ENCODE data around the gene NRBP1. TPM values are rescaled to one million over a fixed set of nuclear protein-coding genes. Genes with fewer than 3 reads are reported as not detected.
A peak's percentile ranks its signal among the peaks of the same experiment; 100 is the strongest.

Gene NRBP1
- 106 TPM for polyA plus RNA-seq (2012; ENCODE audit: insufficient read depth, insufficient read length, low read depth)

DNA sequence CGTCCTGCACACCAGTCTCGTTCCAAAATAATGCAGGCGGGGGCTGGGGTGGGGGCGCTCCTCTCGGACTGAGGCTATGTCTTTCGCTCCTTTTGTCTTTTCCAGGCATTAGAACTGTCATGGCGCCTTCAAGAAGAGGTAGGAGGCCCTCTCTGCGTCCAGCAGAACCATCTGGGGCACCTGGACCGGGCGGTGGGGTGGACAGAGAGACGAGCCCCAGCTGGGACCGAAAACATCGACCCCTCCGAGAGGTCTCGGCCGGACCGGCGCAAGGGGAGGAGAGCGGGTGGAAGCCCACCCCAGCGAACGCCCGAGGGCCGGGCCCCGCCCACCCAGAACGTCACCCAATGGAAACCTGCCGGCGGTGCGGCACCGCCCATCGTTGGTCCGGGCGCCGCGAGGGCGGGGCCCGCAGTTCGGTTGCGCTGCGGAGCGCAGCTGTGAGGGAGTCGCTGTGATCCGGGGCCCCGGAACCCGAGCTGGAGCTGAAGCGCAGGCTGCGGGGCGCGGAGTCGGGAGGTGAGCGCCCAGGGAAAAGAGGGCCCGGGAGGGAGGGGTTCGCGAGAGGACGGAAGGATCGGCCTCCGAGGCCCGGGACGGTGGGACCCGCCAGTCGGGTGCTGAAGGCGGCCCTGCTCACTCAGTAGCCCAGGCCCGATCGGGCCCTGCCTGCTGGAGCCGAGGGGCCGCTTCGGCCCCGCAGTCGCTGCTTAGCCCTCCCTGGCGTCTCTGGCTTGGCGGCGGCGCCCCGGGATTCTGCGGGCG, at the start of gene NRBP1:
TSS of gene NRBP1 (plus strand) at position 419 of the 765 bp plus-strand sequence. CDS start 4,643 bp downstream, outside the sequence.
- Histone ChIP-seq H3K4me3 (ENCODE audit: low read depth, low read length) (peak within 1 kb of the TSS; percentile 92), H3K4me1 (no peaks in the 10 kb centered on the region), H3K27me3 (no peaks in the 10 kb centered on the region), H3K9me3 (no peaks in the 10 kb centered on the region), H3K36me3 (peaks cover 3% of the 10 kb centered on the region; the same call in 1 of the 2 replicates)
- peak; percentile 98 for DNase-seq
- TF ChIP-seq, protein P1, sequence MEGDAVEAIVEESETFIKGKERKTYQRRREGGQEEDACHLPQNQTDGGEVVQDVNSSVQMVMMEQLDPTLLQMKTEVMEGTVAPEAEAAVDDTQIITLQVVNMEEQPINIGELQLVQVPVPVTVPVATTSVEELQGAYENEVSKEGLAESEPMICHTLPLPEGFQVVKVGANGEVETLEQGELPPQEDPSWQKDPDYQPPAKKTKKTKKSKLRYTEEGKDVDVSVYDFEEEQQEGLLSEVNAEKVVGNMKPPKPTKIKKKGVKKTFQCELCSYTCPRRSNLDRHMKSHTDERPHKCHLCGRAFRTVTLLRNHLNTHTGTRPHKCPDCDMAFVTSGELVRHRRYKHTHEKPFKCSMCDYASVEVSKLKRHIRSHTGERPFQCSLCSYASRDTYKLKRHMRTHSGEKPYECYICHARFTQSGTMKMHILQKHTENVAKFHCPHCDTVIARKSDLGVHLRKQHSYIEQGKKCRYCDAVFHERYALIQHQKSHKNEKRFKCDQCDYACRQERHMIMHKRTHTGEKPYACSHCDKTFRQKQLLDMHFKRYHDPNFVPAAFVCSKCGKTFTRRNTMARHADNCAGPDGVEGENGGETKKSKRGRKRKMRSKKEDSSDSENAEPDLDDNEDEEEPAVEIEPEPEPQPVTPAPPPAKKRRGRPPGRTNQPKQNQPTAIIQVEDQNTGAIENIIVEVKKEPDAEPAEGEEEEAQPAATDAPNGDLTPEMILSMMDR (IDR thresholded peaks at IDR 0.05; ENCODE audit: low read depth, low read length) = peak; percentile 11; the same call in 1 of the 2 replicates

DNA sequence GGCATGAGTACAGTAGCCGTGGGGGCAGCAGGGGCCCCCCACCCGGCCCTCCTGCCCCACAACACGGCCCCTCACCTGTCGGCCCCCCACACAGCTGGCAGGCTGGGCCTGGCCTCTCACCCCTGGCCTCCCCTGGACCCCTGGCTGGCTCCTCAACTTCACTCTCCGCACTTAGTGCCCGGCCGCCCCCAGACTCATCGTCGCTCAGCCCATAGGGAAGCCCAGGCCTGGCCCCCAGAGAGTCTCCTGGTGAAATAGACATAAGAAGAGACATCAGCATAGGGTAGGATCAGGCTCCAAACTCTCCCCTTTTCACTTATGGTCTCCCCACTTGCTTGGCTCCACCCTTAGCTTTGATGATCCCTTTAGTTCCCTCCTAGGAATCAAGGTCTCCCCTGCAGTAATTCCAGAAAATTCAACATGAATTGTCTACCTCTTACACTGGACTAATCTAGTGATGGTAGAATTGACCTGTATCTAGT, 49.6 kb upstream of the NRBP1 start:
- peaks cover 65% of the 10 kb centered on the region for H3K36me3 ChIP-seq
- TF ChIP-seq, protein P1 (IDR thresholded peaks at IDR 0.05; ENCODE audit: low read depth, low read length) = no peak
- DNase-seq = no peak

GRCh38 chr2:27379383-27379835, 49.0 kb upstream of the NRBP1 start:
- TF ChIP-seq, protein P1 (IDR thresholded peaks at IDR 0.05; ENCODE audit: low read depth, low read length) = no peak
- no peaks in the 10 kb centered on the region for H3K27me3 ChIP-seq
- peak overlapping the region; percentile 92 for H3K4me3 ChIP-seq (ENCODE audit: low read depth, low read length)
- DNase-seq = no peak
- no peaks in the 10 kb centered on the region for H3K9me3 ChIP-seq
- no peaks in the 10 kb centered on the region for H3K4me1 ChIP-seq
- peaks cover 67% of the 10 kb centered on the region for H3K36me3 ChIP-seq

More for the DNA sequence above, 49.6 kb upstream of the NRBP1 start:
- H3K4me1 ChIP-seq = no peaks in the 10 kb centered on the region
- peak overlapping the region; percentile 92 for H3K4me3 ChIP-seq (ENCODE audit: low read depth, low read length)
- H3K27me3 ChIP-seq = no peaks in the 10 kb centered on the region
- H3K9me3 ChIP-seq = no peaks in the 10 kb centered on the region

GRCh38 chr2:27379836-27380625, 48.4 kb upstream of the NRBP1 start:
- Histone ChIP-seq H3K36me3 (peaks cover 70% of the 10 kb centered on the region), H3K27me3 (no peaks in the 10 kb centered on the region), H3K4me1 (no peaks in the 10 kb centered on the region), H3K9me3 (no peaks in the 10 kb centered on the region), H3K4me3 (ENCODE audit: low read depth, low read length) (peak overlapping the region; percentile 92)
- no peak for DNase-seq
- TF ChIP-seq, protein P1 (IDR thresholded peaks at IDR 0.05; ENCODE audit: low read depth, low read length) = no peak

DNA sequence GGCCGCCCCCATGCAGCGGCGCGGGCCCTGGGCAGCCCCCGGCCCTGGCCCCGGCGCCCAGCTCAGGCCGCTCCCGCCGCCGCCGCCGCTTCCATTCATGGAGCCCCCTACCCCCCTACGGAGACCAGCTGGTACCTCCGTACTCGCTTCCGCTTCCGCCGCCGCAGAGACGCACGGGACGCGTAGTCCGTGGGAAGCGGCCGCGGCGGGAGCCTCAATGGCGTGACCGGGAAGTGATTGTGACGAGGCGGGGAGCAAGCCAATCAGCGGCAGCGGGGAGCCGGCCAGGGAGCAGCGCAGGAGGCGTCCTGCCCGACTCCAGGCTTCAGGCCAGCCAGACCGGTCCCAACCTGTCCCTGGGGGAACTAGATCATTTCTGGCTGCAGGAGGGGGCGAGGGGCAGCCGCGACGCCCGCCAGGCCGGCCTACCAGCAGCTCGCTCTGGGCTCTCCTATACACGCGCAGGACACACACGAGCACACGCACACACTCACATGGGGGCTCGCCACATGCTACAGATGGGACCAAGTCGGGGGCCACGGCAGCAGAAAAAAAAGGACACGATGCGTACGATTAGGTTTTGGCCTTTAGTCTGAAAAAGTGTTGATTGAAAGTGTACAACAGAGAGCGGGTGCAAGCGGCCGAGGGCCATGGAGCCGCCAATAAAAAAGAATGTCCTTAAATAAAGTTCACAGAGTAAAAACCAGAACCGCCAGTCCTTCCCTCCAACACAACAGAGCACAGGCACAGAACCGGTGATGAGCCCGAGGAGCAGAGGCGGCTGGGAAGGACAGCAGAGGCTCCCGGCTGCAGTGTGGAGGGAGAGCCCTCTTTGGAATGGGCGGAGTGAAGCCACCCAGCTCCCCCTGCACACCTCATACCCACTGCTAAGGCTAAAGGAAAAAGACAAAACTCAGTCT, 47.5 kb upstream of the NRBP1 start, which contains the start of gene ZNF513:
TSS of gene ZNF513 (minus strand) at position 109 of the 920 bp plus-strand sequence. CDS start 208 bp downstream, outside the sequence.
- Histone ChIP-seq H3K27me3 (no peaks in the 10 kb centered on the region), H3K9me3 (no peaks in the 10 kb centered on the region), H3K4me1 (no peaks in the 10 kb centered on the region), H3K36me3 (peaks cover 70% of the 10 kb centered on the region), H3K4me3 (ENCODE audit: low read depth, low read length) (peak within 1 kb of the TSS; percentile 92)
- peak; percentile 98 for DNase-seq
- TF ChIP-seq, protein P1 (IDR thresholded peaks at IDR 0.05; ENCODE audit: low read depth, low read length) = no peak

Data from BE2C (cell line).